NOMO-1 treated with dmso at 0.1 percent for 144 hours (cell line): ENCODE measurements around the gene SDE2.
"Not testable (repeated sequence)": the region's sequence is repeated elsewhere in the genome, so short reads cannot be mapped to it uniquely, and the experiment has no call there.

Experiments
- DNase-seq: peaks from one replicate; lab custom pipeline; 2025; ENCODE audit not compliant: unreplicated experiment; lab: John Stamatoyannopoulos, UW

The SDE2 gene

GRCh38 chr1:226007126-226007892 is 8.2 kb upstream of the SDE2 start:
- not testable (repeated sequence) for DNase-seq

- DNase-seq = no peak
Observed at GRCh38 chr1:226006686-226007085, 7.5 kb upstream of the SDE2 start.

- no peak for DNase-seq
Observed at GRCh38 chr1:226004396-226004795, 5.3 kb upstream of the SDE2 start.

GRCh38 chr1:226003502-226004170 is 4.5 kb upstream of the SDE2 start:
- no peak for DNase-seq

- DNase-seq = peak; percentile 30
Observed at GRCh38 chr1:226002667-226003501, 3.7 kb upstream of the SDE2 start.

- DNase-seq = peak; percentile 79
Observed at GRCh38 chr1:226001963-226002666, 3.0 kb upstream of the SDE2 start.

GRCh38 chr1:226001088-226001487 is 1.9 kb upstream of the SDE2 start:
- DNase-seq = no peak

GRCh38 chr1:226000493-226001081 is 1.4 kb upstream of the SDE2 start:
- not testable (repeated sequence) for DNase-seq

- DNase-seq = peak; percentile 41
Observed at GRCh38 chr1:225999912-226000337, 782 bp upstream of the SDE2 start.

GRCh38 chr1:225998560-225999226 is 450 bp downstream of the SDE2 start:
- DNase-seq = no peak

GRCh38 chr1:225996946-225997545 is 2.1 kb downstream of the SDE2 start:
- DNase-seq = no peak

- DNase-seq = no peak
Observed at GRCh38 chr1:225995919-225996864, 3.0 kb downstream of the SDE2 start.

GRCh38 chr1:225990705-225991464 is 8.3 kb downstream of the SDE2 start:
- DNase-seq = no peak

- DNase-seq = peak; percentile 10
Observed at GRCh38 chr1:225987491-225988316, 11.4 kb downstream of the SDE2 start.

- no peak for DNase-seq
Observed at GRCh38 chr1:225981714-225982113, 17.4 kb downstream of the SDE2 start.

- DNase-seq = no peak
Observed at GRCh38 chr1:225980005-225980836, 18.9 kb downstream of the SDE2 start.
